Astrocyte of the cerebellum (primary cell): Measurements from ENCODE around the gene STOML2.

ENCODE experiments used
- DNase-seq: peaks from one replicate; pipeline ENCODE4 v3.0.0-alpha.2; 2011; ENCODE audit warnings: low read depth
- H3K4me3 ChIP-seq: 2 replicates; pipeline ENCODE4 v1.5.1; 2011; ENCODE audit warnings: mild to moderate bottlenecking, low read depth, low read length, moderate library complexity
- CTCF ChIP-seq: IDR thresholded peaks from 2 replicates; pipeline ENCODE4 v1.5.1; 2012; ENCODE audit warnings: low read length, low read depth, moderate library complexity, mild to moderate bottlenecking; ENCODE audit errors: missing control alignments
- in situ Hi-C: cut with HindIII; loops from 2 replicates; pipeline ENCODE4 v1.10.0; 2017; ENCODE audit warnings: low sequenced_read_pairs

STOML2 gene

GRCh38 chr9:35067056-35067455 lies 35.9 kb downstream of the STOML2 start:
- TF ChIP-seq CTCF: no peak
- H3K4me3 ChIP-seq: no peak overlapping the region
- in situ Hi-C loops: no loop called here
- no peak for DNase-seq

- TF ChIP-seq CTCF: no peak
- in situ Hi-C loops: no loop called here
- no peak for DNase-seq
- no peak overlapping the region for H3K4me3 ChIP-seq
Measured at GRCh38 chr9:35060548-35061207, 42.3 kb downstream of the STOML2 start.

- in situ Hi-C loops: no loop called here
- no peak overlapping the region for H3K4me3 ChIP-seq
- TF ChIP-seq CTCF: no peak
- no peak for DNase-seq
Measured at GRCh38 chr9:35059438-35059837, 43.5 kb downstream of the STOML2 start.

GRCh38 chr9:35057271-35057620 lies 45.7 kb downstream of the STOML2 start:
- no peak for TF ChIP-seq CTCF
- DNase-seq: no peak
- in situ Hi-C loops: no loop called here
- H3K4me3 ChIP-seq: no peak overlapping the region

- in situ Hi-C loops: no loop called here
- no peak for DNase-seq
- TF ChIP-seq CTCF: no peak
- no peak overlapping the region for H3K4me3 ChIP-seq
Measured at GRCh38 chr9:35056571-35057270, 46.2 kb downstream of the STOML2 start.

- DNase-seq: no peak
- H3K4me3 ChIP-seq: no peak overlapping the region
- in situ Hi-C loops: no loop called here
- TF ChIP-seq CTCF: no peak
Measured at GRCh38 chr9:35054871-35055644, 47.9 kb downstream of the STOML2 start.
